H1 (cell line): ENCODE data around the gene RSPO3. TPM values are rescaled to one million over a fixed set of nuclear protein-coding genes. Genes with fewer than 3 reads are reported as not detected.

Experiments
- CTCF ChIA-PET: fragments of 300-600 bp; sonication (Branson Sonifier 250); formaldehyde crosslinking; loops from one replicate; lab custom pipeline; 2021; ENCODE audit not compliant: partially characterized antibody; lab: Charles Lee
- POLR2A ChIA-PET: fragments of 300-600 bp; sonication (Branson Sonifier 250); formaldehyde crosslinking; loops from one replicate; lab custom pipeline; 2021; ENCODE audit warnings: inconsistent platforms; ENCODE audit not compliant: partially characterized antibody; lab: Charles Lee
- DNase-seq, 2 experiments: peaks; one replicate each; pipeline versions ENCODE4 v3.0.0 to v3.0.0-alpha.2; 2010 to 2022; ENCODE audit warnings: low spot score in 2 of 2, low read depth in 1 of 2, mixed read lengths in 1 of 2
- FAIRE-seq: peaks from 2 replicates; lab custom pipeline; 2011; peaks lifted over from hg19 to GRCh38; lab: Jason Lieb, UNC
- H2AFZ ChIP-seq: 2 replicates; pipeline ENCODE4 v1.8.1; 2012; ENCODE audit warnings: low read length, inconsistent platforms
- H2AK5ac ChIP-seq: 2 replicates; pipeline ENCODE4 v1.6.1; 2013; ENCODE audit warnings: low read depth, low read length
- H2BK120ac ChIP-seq: replicated peaks from 2 replicates; pipeline ENCODE3; 2013; ENCODE audit warnings: low read depth, low read length, inconsistent platforms
- H2BK12ac ChIP-seq: 2 replicates; pipeline ENCODE4 v1.6.1; 2013; ENCODE audit warnings: low read depth, low read length
- H2BK15ac ChIP-seq: 2 replicates; pipeline ENCODE4 v1.6.1; 2013; ENCODE audit warnings: low read length
- H2BK20ac ChIP-seq: 2 replicates; pipeline ENCODE4 v1.6.1; 2013; ENCODE audit warnings: low read length
- H2BK5ac ChIP-seq: 2 replicates; pipeline ENCODE4 v1.6.1; 2013; ENCODE audit warnings: low read depth, low read length
- H3K14ac ChIP-seq: 2 replicates; pipeline ENCODE4 v1.6.1; 2013; ENCODE audit warnings: inconsistent platforms; ENCODE audit not compliant: insufficient read length
- H3K18ac ChIP-seq: 2 replicates; pipeline ENCODE4 v1.6.1; 2013; ENCODE audit warnings: low read length; ENCODE audit errors: extremely low read depth
- H3K23ac ChIP-seq: 2 replicates; pipeline ENCODE4 v1.6.1; 2013; ENCODE audit warnings: inconsistent platforms; ENCODE audit not compliant: insufficient read length
- H3K23me2 ChIP-seq: 2 replicates; pipeline ENCODE4 v1.6.1; 2013; ENCODE audit warnings: low read depth, low read length
- H3K27ac ChIP-seq: 2 replicates; pipeline ENCODE4 v1.6.1; 2011; ENCODE audit warnings: low read depth, low read length, inconsistent platforms
- H3K27me3 ChIP-seq, 4 experiments: replicated peaks in 1 of 4; 1 replicate in 1 of 4; 2 replicates in 3 of 4; pipeline versions ENCODE4 v1.6.1 to v1.8.1; 2011 to 2013; ENCODE audit warnings: low read length in 3 of 4, mild to moderate bottlenecking in 3 of 4, inconsistent platforms in 2 of 4, mixed read lengths in 2 of 4, moderate library complexity in 1 of 4; ENCODE audit not compliant: control insufficient read depth in 3 of 4, insufficient read depth in 3 of 4; ENCODE audit errors: extremely low read depth in 1 of 4
- H3K36me3 ChIP-seq, 4 experiments: 2 replicates each; pipeline versions ENCODE4 v1.6.1 to v1.8.1; 2011 to 2013; ENCODE audit warnings: mild to moderate bottlenecking in 4 of 4, low read length in 3 of 4, moderate library complexity in 2 of 4, control low read depth in 1 of 4, inconsistent platforms in 1 of 4; ENCODE audit not compliant: insufficient read depth in 4 of 4, control insufficient read depth in 2 of 4
- H3K4ac ChIP-seq: replicated peaks from 2 replicates; pipeline ENCODE3; 2013; ENCODE audit warnings: low read length, low read depth, mixed read lengths, inconsistent platforms; ENCODE audit not compliant: insufficient read length
- H3K4me1 ChIP-seq, 4 experiments: replicated peaks in 1 of 4; 1 replicate in 1 of 4; 2 replicates in 3 of 4; pipeline versions ENCODE4 v1.6.1 to v1.8.1; 2011 to 2013; ENCODE audit warnings: low read length in 3 of 4, inconsistent platforms in 2 of 4, mixed read lengths in 1 of 4; ENCODE audit not compliant: insufficient read depth in 4 of 4, control insufficient read depth in 3 of 4
- H3K4me2 ChIP-seq, 2 experiments: 2 replicates each; pipeline versions ENCODE4 v1.6.1 to v1.8.1; 2011 to 2013; ENCODE audit warnings: low read depth in 2 of 2, low read length in 2 of 2, control low read depth in 1 of 2, inconsistent platforms in 1 of 2, mild to moderate bottlenecking in 1 of 2; ENCODE audit not compliant: insufficient read depth in 1 of 2
- H3K4me3 ChIP-seq, 4 experiments: fragments of 200-600, 300-600 bp in 1 of 4; sonication (generic), shearing (Covaris generic), sonication (Bioruptor Twin) in 1 of 4; 2 replicates each; pipeline versions ENCODE4 v1.5.1 to v1.8.1; 2011 to 2016; ENCODE audit warnings: low read length in 4 of 4, low read depth in 3 of 4, control low read depth in 2 of 4, inconsistent platforms in 2 of 4, mild to moderate bottlenecking in 2 of 4, mixed read lengths in 1 of 4, moderate library complexity in 1 of 4; ENCODE audit not compliant: insufficient read depth in 2 of 4; ENCODE audit errors: extremely low read depth in 1 of 4
- H3K56ac ChIP-seq: replicated peaks from 2 replicates; pipeline ENCODE3; 2013; ENCODE audit warnings: low read depth, mild to moderate bottlenecking, mixed read lengths, low read length, inconsistent platforms; ENCODE audit not compliant: insufficient read length
- H3K79me1 ChIP-seq: 2 replicates; pipeline ENCODE4 v1.6.1; 2013; ENCODE audit warnings: low read depth, low read length, control low read depth
- H3K79me2 ChIP-seq, 2 experiments: 2 replicates each; pipeline versions ENCODE4 v1.6.1 to v1.8.1; 2012 to 2013; ENCODE audit warnings: low read length in 2 of 2, mild to moderate bottlenecking in 2 of 2, inconsistent platforms in 1 of 2; ENCODE audit not compliant: insufficient read depth in 2 of 2, control insufficient read depth in 1 of 2
- H3K9ac ChIP-seq, 4 experiments: replicated peaks in 1 of 4; 1 replicate in 1 of 4; 2 replicates in 3 of 4; pipeline versions ENCODE4 v1.6.1 to v1.8.1; 2011 to 2013; ENCODE audit warnings: low read depth in 3 of 4, low read length in 3 of 4, control low read depth in 2 of 4, mild to moderate bottlenecking in 2 of 4, moderate library complexity in 2 of 4, inconsistent platforms in 1 of 4; ENCODE audit errors: extremely low read depth in 1 of 4
- H3K9me3 ChIP-seq, 2 experiments: 2 replicates each; pipeline versions ENCODE4 v1.6.1 to v1.8.1; 2012 to 2013; ENCODE audit warnings: mild to moderate bottlenecking in 2 of 2, moderate library complexity in 2 of 2, control low read depth in 1 of 2, inconsistent platforms in 1 of 2, low read depth in 1 of 2, low read length in 1 of 2, mixed read lengths in 1 of 2; ENCODE audit not compliant: insufficient read depth in 2 of 2
- H4K20me1 ChIP-seq, 2 experiments: replicated peaks in 1 of 2; 2 replicates each; pipeline versions ENCODE3 to v1.8.1; 2011 to 2013; ENCODE audit warnings: inconsistent platforms in 2 of 2, low read length in 2 of 2, mild to moderate bottlenecking in 1 of 2; ENCODE audit not compliant: insufficient read depth in 2 of 2, control insufficient read depth in 1 of 2
- H4K5ac ChIP-seq: 2 replicates; pipeline ENCODE4 v1.6.1; 2013; ENCODE audit warnings: low read length, low read depth, mixed read lengths, inconsistent platforms; ENCODE audit not compliant: insufficient read length
- H4K8ac ChIP-seq: 2 replicates; pipeline ENCODE4 v1.8.0; 2013; ENCODE audit warnings: mild to moderate bottlenecking, moderate library complexity, low read length, inconsistent platforms; ENCODE audit not compliant: insufficient read depth; ENCODE audit errors: extremely low read depth
- H4K91ac ChIP-seq: replicated peaks from 2 replicates; pipeline ENCODE3; 2013; ENCODE audit warnings: low read length, mixed read lengths, inconsistent platforms; ENCODE audit not compliant: insufficient read length
- CHD1 ChIP-seq: IDR thresholded peaks from 2 replicates; pipeline ENCODE4 v1.6.1; 2012; ENCODE audit warnings: low read depth, low read length, improper control_type of control experiment
- GTF2F1 ChIP-seq: IDR thresholded peaks from 2 replicates; pipeline ENCODE4 v1.6.1; 2012; ENCODE audit warnings: low read depth, low read length, improper control_type of control experiment, borderline replicate concordance
- KDM1A ChIP-seq: fragments of 200-600, 300-600 bp; sonication (generic); IDR thresholded peaks from 2 replicates; pipeline ENCODE4 v1.7.1; 2016; ENCODE audit warnings: mild to moderate bottlenecking, low read length, borderline replicate concordance
- TBP ChIP-seq: IDR thresholded peaks from 2 replicates; pipeline ENCODE4 v1.6.1; 2011; ENCODE audit warnings: low read depth, low read length, improper control_type of control experiment
- WGBS, 2 experiments: shearing (Covaris generic) in 1 of 2; methylation state at CpG; one replicate each; pipeline versions ENCODE4 v1.1.6 to v1.1.7; 2013 to 2015; ENCODE audit warnings: low lambda C conversion rate in 2 of 2, mixed read lengths in 2 of 2, inconsistent platforms in 1 of 2, low coverage in 1 of 2, missing lambda C conversion rate in 1 of 2; ENCODE audit not compliant: insufficient replicate concordance in 2 of 2, insufficient coverage in 1 of 2, insufficient read length in 1 of 2; ENCODE audit errors: extremely low coverage in 1 of 2, missing lambda C conversion rate in 1 of 2; 5-methylcytosine and 5-hydroxymethylcytosine counted together
- polyA plus RNA-seq, 7 experiments: library from polyadenylated mRNA; depleted of rRNA in 3 of 7; stranded (reverse) in 5 of 7; unstranded in 2 of 7; fragments of >200 nt in 5 of 7; fragments of 200-250 nt in 2 of 7; gene quantifications; 1 replicate in 5 of 7; 2 replicates in 1 of 7; 4 replicates in 1 of 7; pipeline versions ENCODE4 v1.2.1 to v1.2.3, GENCODE V29; 2011 to 2013; ENCODE audit warnings: missing spikeins in 2 of 7, mixed read lengths in 2 of 7
- total RNA-seq: library from RNA; stranded (reverse); fragmentation: NEBNext Ultra II Directional; extraction: Animal tissue kit (Norgen Biotek cat#: 25700); gene quantifications from 2 replicates; pipeline ENCODE4 v1.2.1, GENCODE V29; 2021
- TF ChIP-seq, protein P1 (sequence below): IDR thresholded peaks from 2 replicates; pipeline ENCODE4 v1.6.1; 2011; ENCODE audit warnings: low read depth, mild to moderate bottlenecking, low read length; ENCODE audit not compliant: insufficient read depth

Gene RSPO3
- total and polyA plus RNA-seq, 2 of the 8 experiments (the other 6 are each of a cell fraction or from before 2014, with no cell fraction given) = not detected

DNA sequence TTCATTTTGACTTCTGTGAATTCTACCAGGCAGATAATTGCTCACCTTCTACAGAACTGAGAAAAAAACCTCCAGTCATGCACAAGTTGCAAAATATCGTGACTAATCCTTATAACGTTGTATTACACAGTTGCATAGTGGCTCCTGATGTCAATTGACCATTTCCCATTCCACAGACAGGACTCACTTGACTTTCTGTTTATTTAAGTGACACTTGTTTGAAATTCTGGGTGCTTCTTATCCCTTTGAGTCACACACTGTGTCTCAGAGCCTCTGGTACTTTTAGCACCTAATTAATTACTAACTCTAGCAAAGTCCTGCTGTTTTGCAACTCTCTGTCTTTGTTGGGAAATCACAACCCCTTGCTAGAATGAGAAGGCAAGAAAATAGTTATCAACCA lies 16.2 kb upstream of the RSPO3 start:
- Histone ChIP-seq H3K36me3 (no peaks in the 10 kb centered on the region), H3K9me3 (no peaks in the 10 kb centered on the region), H4K5ac (no peak overlapping the region), H3K4me2 (no peak overlapping the region), H3K4me3 (no peak overlapping the region), H3K18ac (no peak overlapping the region), H4K8ac (no peak overlapping the region), H3K27ac (no peak overlapping the region), H3K4me1 (no peaks in the 10 kb centered on the region), H3K79me2 (no peaks in the 10 kb centered on the region), H2BK12ac (no peak overlapping the region), H2AK5ac (no peak overlapping the region), H3K9ac (no peak overlapping the region), H3K23me2 (no peaks in the 10 kb centered on the region; the same call in 1 of the 2 replicates), H3K56ac (no peak overlapping the region), H2BK5ac (no peak overlapping the region), H3K4ac (no peak overlapping the region), H2AFZ (no peak overlapping the region), H3K27me3 (no peaks in the 10 kb centered on the region), H3K14ac (no peak overlapping the region), H4K20me1 (no peaks in the 10 kb centered on the region), H3K79me1 (no peaks in the 10 kb centered on the region), H3K23ac (no peak overlapping the region), H2BK15ac (no peak overlapping the region), H4K91ac (no peak overlapping the region), H2BK120ac (no peak overlapping the region), H2BK20ac (no peak overlapping the region)
- DNase-seq (no peak), FAIRE-seq (no peak)
- POLR2A ChIA-PET = no interaction called here
- TF ChIP-seq GTF2F1 = no peak
- no peak for TF ChIP-seq KDM1A
- no peak for TF ChIP-seq TBP
- TF ChIP-seq, protein P1, sequence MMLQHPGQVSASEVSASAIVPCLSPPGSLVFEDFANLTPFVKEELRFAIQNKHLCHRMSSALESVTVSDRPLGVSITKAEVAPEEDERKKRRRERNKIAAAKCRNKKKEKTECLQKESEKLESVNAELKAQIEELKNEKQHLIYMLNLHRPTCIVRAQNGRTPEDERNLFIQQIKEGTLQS = no peak
- no peak for TF ChIP-seq CHD1
- 92% methylated on average over 2 of the region's 2 CpGs; no CpG with 5 or more reads in 1 of the 2 experiments for WGBS, 2 experiments
- CTCF ChIA-PET = interaction anchor here (0.6 to 1.8 kb wide), 4 partner anchors 9 to 290 kb away, joined by 3 to 7 read pairs (median 3); no protein-coding TSS in a partner anchor
